GM12872 (cell line): ENCODE measurements around the gene CEP250.

ENCODE experiments used
- TF ChIP-seq, protein P1 (sequence below): IDR thresholded peaks from 3 replicates; pipeline ENCODE4 v1.5.1; 2011; ENCODE audit warnings: low read depth, mild to moderate bottlenecking, low read length, moderate library complexity; ENCODE audit not compliant: insufficient read depth

CEP250 gene

DNA sequence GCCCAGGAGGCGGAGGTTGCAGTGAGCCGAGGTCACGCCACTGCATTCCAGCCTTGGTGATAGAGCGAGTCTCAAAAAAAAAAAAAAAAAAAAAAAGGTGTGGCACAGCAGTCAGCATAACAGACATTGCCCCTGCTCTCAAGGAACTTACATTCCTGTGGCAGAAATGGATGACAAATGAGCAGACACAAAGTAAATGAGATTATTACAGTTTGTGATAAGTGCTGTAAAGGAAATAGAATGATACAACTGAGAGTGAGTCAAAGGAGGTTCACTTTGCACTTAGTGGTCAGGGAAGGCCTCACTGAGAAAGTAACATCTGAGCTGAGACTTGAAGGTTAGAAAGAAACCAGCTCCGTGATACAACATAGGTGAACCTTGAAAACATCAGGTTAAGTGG lies 36.4 kb downstream of the CEP250 start:
- TF ChIP-seq, protein P1, sequence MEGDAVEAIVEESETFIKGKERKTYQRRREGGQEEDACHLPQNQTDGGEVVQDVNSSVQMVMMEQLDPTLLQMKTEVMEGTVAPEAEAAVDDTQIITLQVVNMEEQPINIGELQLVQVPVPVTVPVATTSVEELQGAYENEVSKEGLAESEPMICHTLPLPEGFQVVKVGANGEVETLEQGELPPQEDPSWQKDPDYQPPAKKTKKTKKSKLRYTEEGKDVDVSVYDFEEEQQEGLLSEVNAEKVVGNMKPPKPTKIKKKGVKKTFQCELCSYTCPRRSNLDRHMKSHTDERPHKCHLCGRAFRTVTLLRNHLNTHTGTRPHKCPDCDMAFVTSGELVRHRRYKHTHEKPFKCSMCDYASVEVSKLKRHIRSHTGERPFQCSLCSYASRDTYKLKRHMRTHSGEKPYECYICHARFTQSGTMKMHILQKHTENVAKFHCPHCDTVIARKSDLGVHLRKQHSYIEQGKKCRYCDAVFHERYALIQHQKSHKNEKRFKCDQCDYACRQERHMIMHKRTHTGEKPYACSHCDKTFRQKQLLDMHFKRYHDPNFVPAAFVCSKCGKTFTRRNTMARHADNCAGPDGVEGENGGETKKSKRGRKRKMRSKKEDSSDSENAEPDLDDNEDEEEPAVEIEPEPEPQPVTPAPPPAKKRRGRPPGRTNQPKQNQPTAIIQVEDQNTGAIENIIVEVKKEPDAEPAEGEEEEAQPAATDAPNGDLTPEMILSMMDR: no peak

DNA sequence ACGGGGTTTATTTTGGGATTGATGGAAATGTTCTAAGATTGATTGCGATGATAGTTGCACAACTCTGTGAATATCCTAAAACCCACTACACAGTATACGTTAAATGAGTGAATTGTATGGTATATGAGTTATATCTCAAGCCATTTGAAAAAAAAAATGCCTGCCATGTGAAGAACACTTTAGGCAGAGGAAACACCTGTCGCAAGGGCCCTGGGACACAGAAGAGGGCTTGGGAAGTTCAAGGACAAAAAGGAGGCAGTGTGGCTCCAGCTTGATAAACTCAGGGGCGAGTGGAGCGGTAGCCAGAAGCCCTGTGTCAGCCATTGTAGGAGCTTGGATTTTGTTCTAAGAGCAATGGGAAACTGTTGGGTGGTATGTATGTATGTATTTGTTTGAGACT lies 37.0 kb downstream of the CEP250 start:
- TF ChIP-seq, protein P1: no peak

DNA sequence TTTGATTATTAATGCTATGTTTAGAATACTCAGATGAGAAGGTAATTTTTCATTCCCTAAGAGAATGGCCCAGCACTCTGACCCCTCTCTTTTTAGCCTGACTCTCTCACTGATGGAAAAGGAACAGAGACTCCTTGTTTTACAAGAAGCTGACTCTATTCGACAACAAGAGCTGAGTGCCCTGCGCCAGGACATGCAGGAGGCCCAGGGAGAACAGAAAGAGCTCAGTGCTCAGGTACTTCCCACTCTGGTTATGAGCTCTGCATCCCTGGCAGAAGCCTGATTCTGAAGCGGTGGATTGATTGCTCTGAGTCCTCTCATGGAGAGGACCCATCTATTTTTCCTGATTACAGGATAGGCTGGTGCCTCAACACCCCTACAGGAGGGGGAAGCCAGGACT lies 41.1 kb downstream of the CEP250 start:
- TF ChIP-seq, protein P1: no peak

DNA sequence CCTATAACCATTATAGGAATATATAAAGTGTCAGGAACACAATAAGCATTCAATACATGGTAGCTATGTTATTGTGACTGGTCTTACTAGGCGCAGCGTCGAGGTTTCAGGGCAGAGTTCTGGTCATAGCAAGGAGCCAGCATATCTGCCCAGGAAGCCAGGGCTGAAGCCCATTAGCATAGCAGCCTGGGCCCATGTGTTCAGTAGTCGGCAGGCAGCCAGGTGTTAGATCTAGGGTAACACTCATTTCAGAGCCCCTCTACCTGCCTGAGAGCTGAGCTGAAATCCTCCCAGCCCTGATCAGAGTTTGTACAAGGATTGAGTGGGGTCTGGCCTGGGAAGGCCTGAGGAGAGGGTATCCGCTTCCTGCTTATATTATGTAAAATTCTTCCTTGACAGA lies 41.9 kb downstream of the CEP250 start:
- TF ChIP-seq, protein P1: no peak

DNA sequence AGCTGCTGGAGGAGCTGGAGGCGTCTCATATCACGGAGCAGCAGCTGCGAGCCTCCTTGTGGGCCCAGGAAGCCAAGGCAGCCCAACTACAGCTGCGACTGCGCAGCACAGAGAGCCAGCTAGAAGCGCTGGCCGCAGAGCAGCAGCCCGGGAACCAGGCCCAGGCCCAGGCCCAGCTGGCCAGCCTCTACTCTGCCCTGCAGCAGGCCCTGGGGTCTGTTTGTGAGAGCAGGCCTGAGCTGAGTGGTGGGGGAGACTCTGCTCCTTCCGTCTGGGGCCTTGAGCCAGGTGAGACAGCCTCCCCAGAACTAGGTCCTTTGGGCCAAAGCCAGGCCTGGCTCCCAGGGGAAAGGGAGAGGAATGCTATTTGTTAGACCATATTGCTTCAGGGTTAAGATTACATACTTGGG lies 42.4 kb downstream of the CEP250 start:
- TF ChIP-seq, protein P1: no peak

DNA sequence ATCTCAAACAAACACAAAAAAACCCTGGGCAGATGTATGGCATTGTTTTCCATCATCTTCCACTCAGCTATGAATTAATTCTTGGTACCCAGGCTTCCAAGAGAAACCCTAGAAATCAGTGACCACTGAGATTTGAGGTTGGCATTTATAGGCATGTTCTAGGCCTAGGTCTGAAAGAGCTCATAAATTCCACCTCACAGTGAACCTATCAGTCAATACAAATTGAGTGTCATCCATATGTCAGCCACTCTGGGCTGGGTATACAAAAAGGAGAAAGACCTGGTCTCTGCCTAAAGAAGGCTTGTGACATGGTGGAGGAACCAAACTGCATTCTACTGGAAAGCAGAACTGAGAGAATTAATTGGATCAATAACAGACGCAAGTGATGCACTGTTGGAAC lies 43.9 kb downstream of the CEP250 start:
- TF ChIP-seq, protein P1: no peak

DNA sequence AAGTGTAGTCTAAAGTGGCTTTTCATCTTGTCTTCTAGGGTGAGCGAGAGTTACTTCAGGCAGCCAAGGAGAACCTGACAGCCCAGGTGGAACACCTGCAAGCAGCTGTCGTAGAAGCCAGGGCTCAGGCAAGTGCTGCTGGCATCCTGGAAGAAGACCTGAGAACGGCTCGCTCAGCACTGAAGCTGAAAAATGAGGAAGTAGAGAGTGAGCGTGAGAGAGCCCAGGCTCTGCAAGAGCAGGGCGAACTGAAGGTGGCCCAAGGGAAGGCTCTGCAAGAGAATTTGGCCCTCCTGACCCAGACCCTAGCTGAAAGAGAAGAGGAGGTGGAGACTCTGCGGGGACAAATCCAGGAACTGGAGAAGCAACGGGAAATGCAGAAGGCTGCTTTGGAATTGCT lies 47.0 kb downstream of the CEP250 start:
- TF ChIP-seq, protein P1: no peak

DNA sequence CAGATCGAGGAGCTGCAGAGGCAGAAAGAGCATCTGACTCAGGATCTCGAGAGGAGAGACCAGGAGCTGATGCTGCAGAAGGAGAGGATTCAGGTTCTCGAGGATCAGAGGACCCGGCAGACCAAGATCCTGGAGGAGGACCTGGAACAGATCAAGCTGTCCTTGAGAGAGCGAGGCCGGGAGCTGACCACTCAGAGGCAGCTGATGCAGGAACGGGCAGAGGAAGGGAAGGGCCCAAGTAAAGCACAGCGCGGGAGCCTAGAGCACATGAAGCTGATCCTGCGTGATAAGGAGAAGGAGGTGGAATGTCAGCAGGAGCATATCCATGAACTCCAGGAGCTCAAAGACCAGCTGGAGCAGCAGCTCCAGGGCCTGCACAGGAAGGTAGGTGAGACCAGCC lies 47.9 kb downstream of the CEP250 start:
- TF ChIP-seq, protein P1: no peak
